Keratinocyte (primary cell): ENCODE results near the gene GJA4.

Experiments
- CTCF ChIP-seq, 3 experiments: IDR thresholded peaks in 1 of 3; conservative IDR thresholded peaks in 1 of 3; optimal IDR thresholded peaks in 1 of 3; 2 replicates in 2 of 3; 3 replicates in 1 of 3; pipeline versions ENCODE3 to v1.5.1; 2011; ENCODE audit warnings: low read length in 3 of 3, mild to moderate bottlenecking in 3 of 3, moderate library complexity in 2 of 3, control low read depth in 1 of 3, inconsistent platforms in 1 of 3; ENCODE audit not compliant: insufficient read depth in 2 of 3; ENCODE audit errors: extremely low read depth in 1 of 3
- EZH2 ChIP-seq: IDR thresholded peaks from one replicate; pipeline ENCODE4 v1.6.1; 2012; ENCODE audit warnings: inconsistent platforms, mild to moderate bottlenecking, low read length, moderate library complexity

- TF ChIP-seq CTCF (optimal IDR thresholded peaks at IDR 0.05 in 1 of 3, IDR thresholded peaks at IDR 0.05 in 1 of 3, conservative IDR thresholded peaks at IDR 0.05 in 1 of 3; ENCODE audit: extremely low read depth in 1 of 3, insufficient read depth in 2 of 3, low read length in 3 of 3): no peak
- TF ChIP-seq EZH2: no peak
Observed at GRCh38 chr1:34803770-34804169, 11.0 kb downstream of the GJA4 start.
